Uterus (tissue), 4 donors: Measurements from ENCODE around the gene ASCC1. TPM values are rescaled to one million over a fixed set of nuclear protein-coding genes. Genes with fewer than 3 reads are reported as not detected.
"Not testable (repeated sequence)": the region's sequence is repeated elsewhere in the genome, so short reads cannot be mapped to it uniquely, and the experiment has no call there.

ENCODE experiments used
- DNase-seq, 2 donors: peaks; one replicate each; pipeline ENCODE4 v3.0.0-alpha.2; 2019 to 2020
- H3K27ac ChIP-seq, 2 donors: fragments of 200-600 bp; sonication (generic); 1 replicate in 1 of 2; 2 replicates in 1 of 2; pipeline ENCODE4 v1.5.1; 2016 to 2018
- H3K27me3 ChIP-seq, 2 donors: fragments of 200-600 bp; sonication (generic); one replicate each; pipeline ENCODE4 v1.5.1; 2018 to 2019; ENCODE audit warnings: control low read depth in 1 of 2
- H3K36me3 ChIP-seq, 2 donors: fragments of 200-600 bp; sonication (generic); one replicate each; pipeline ENCODE4 v1.5.1; 2019; ENCODE audit warnings: control low read depth in 1 of 2
- H3K4me1 ChIP-seq, 2 donors: fragments of 200-600 bp; sonication (generic); one replicate each; pipeline ENCODE4 v1.5.1; 2018 to 2019; ENCODE audit warnings: control low read depth in 1 of 2
- H3K4me3 ChIP-seq, 2 donors: fragments of 200-600 bp; sonication (generic); 1 replicate in 1 of 2; 2 replicates in 1 of 2; pipeline ENCODE4 v1.5.1; 2018 to 2019; ENCODE audit warnings: mild to moderate bottlenecking in 1 of 2
- H3K9me3 ChIP-seq, 2 donors: fragments of 200-600 bp; sonication (generic); one replicate each; pipeline ENCODE4 v1.5.1; 2019; ENCODE audit warnings: control low read depth in 1 of 2
- CTCF ChIP-seq, 4 experiments: fragments of 200-600 bp in 2 of 4; fragments of 450-650 bp in 2 of 4; sonication (generic) in 2 of 4; IDR thresholded peaks; one replicate each; pipeline ENCODE4 v1.5.1; 2016 to 2019; ENCODE audit warnings: antibody characterized with exemption in 4 of 4, mild to moderate bottlenecking in 2 of 4, moderate library complexity in 1 of 4
- POLR2A ChIP-seq, 2 donors: fragments of 450-650 bp; IDR thresholded peaks; one replicate each; pipeline ENCODE4 v1.6.1; 2016; ENCODE audit warnings: antibody characterized with exemption in 2 of 2, mild to moderate bottlenecking in 1 of 2, moderate library complexity in 1 of 2
- intact Hi-C: fragments of 100-400 bp; cut with DNase I; formaldehyde crosslinking; loops from one replicate; pipeline ENCODE4 v1.15.1; 2023; ENCODE audit warnings: low total_unique reads
- total RNA-seq, 4 donors: library from RNA; depleted of rRNA in 3 of 4; stranded (reverse); fragments of >200 nt in 3 of 4; gene quantifications; one replicate each; pipeline versions ENCODE4 v1.1.0 to v1.2.4, GENCODE V29; 2014 to 2023
- donor health status: DM: yes; HTN: yes; CAD: no.

ASCC1 gene
- total RNA-seq, 4 donors from 2014 or later: 17.9 to 156 (median 38.4) TPM

GRCh38 chr10:72108830-72109635 is 107.0 kb downstream of the ASCC1 start:
- peak overlapping the region in 1 of 2 donors; percentile 54 for H3K27ac ChIP-seq

GRCh38 chr10:72108004-72108370 is 108.1 kb downstream of the ASCC1 start:
- H3K27ac ChIP-seq, DNase-seq, intact Hi-C loops, H3K4me1 ChIP-seq, H3K36me3 ChIP-seq, H3K9me3 ChIP-seq, H3K27me3 ChIP-seq, H3K4me3 ChIP-seq: not testable (repeated sequence)

More at GRCh38 chr10:72108830-72109635, 107.0 kb downstream of the ASCC1 start:
- Histone ChIP-seq H3K36me3 (no peaks in the 10 kb centered on the region), H3K27me3 (no peaks in the 10 kb centered on the region), H3K9me3 (no peaks in the 10 kb centered on the region), H3K4me3 (no peak overlapping the region), H3K4me1 (no peaks in the 10 kb centered on the region)
- intact Hi-C loops: no loop called here
- no peak for DNase-seq
- TF ChIP-seq CTCF (IDR thresholded peaks at IDR 0.05) (no peak), POLR2A (IDR thresholded peaks at IDR 0.05) (no peak)

- Histone ChIP-seq H3K4me1 (no peaks in the 10 kb centered on the region), H3K9me3 (no peaks in the 10 kb centered on the region), H3K4me3 (no peak overlapping the region), H3K27me3 (no peaks in the 10 kb centered on the region), H3K27ac (no peak overlapping the region), H3K36me3 (no peaks in the 10 kb centered on the region)
- TF ChIP-seq POLR2A (IDR thresholded peaks at IDR 0.05): no peak
- intact Hi-C loops: no loop called here
- no peak for DNase-seq
These were observed 108.6 kb downstream of the ASCC1 start for GRCh38 chr10:72107325-72108003.

GRCh38 chr10:72106896-72107295 is 109.2 kb downstream of the ASCC1 start:
- intact Hi-C loops: no loop called here
- H3K9me3 ChIP-seq: no peaks in the 10 kb centered on the region
- TF ChIP-seq POLR2A (IDR thresholded peaks at IDR 0.05) (no peak), CTCF (IDR thresholded peaks at IDR 0.05) (no peak)
- no peaks in the 10 kb centered on the region for H3K4me1 ChIP-seq
- no peak for DNase-seq
- H3K4me3 ChIP-seq: no peak overlapping the region
- no peaks in the 10 kb centered on the region for H3K36me3 ChIP-seq
- no peaks in the 10 kb centered on the region for H3K27me3 ChIP-seq
- peak overlapping the region in 1 of 2 donors; percentile 34 for H3K27ac ChIP-seq

- peak overlapping the region in 1 of 2 donors; percentile 48 for H3K27ac ChIP-seq
- DNase-seq: no peak
- H3K4me3 ChIP-seq: no peak overlapping the region
- H3K9me3 ChIP-seq: no peaks in the 10 kb centered on the region
- no peaks in the 10 kb centered on the region for H3K27me3 ChIP-seq
- no peaks in the 10 kb centered on the region for H3K36me3 ChIP-seq
- intact Hi-C loops: no loop called here
- no peaks in the 10 kb centered on the region for H3K4me1 ChIP-seq
- TF ChIP-seq CTCF (IDR thresholded peaks at IDR 0.05): no peak
- TF ChIP-seq POLR2A (IDR thresholded peaks at IDR 0.05): no peak
These were observed 109.8 kb downstream of the ASCC1 start for GRCh38 chr10:72106154-72106849.

- H3K36me3 ChIP-seq: no peaks in the 10 kb centered on the region
- DNase-seq: no peak
- no peaks in the 10 kb centered on the region for H3K4me1 ChIP-seq
- intact Hi-C loops: no loop called here
- H3K27ac ChIP-seq: peak overlapping the region in 1 of 2 donors; percentile 48
- no peak overlapping the region for H3K4me3 ChIP-seq
- H3K9me3 ChIP-seq: no peaks in the 10 kb centered on the region
- TF ChIP-seq CTCF (IDR thresholded peaks at IDR 0.05): no peak
- H3K27me3 ChIP-seq: no peaks in the 10 kb centered on the region
These were observed 110.4 kb downstream of the ASCC1 start for GRCh38 chr10:72105710-72106109.
